Measurements from ENCODE around the gene SLC13A1. TPM values are rescaled to one million over a fixed set of nuclear protein-coding genes. Genes with fewer than 3 reads are reported as not detected.

Gene SLC13A1
- total RNA-seq, 1 experiment from 2014 or later: not detected

Other genes starting within 250 kb of the SLC13A1 start
- gene TAS2R16, start 204.3 kb downstream of the SLC13A1 start, total RNA-seq (2014; rRNA removed; shearing (Covaris generic)): not detected in 2 replicates

Data from NCI-H460 (cell line).